WTC11 (cell line): Measurements from ENCODE around the gene TPX2. TPM values are rescaled to one million over a fixed set of nuclear protein-coding genes. Genes with fewer than 3 reads are reported as not detected.
A peak's percentile ranks its signal among the peaks of the same experiment; 100 is the strongest.
"Not testable (repeated sequence)": the region's sequence is repeated elsewhere in the genome, so short reads cannot be mapped to it uniquely, and the experiment has no call there.

Experiments
- ATAC-seq: fragments of 200-7000 bp; cut with Tn5 transposase; 2 replicates; pipeline ENCODE4 v1.10.0; 2021; ENCODE audit warnings: mild to moderate bottlenecking, moderate library complexity
- CTCF ChIA-PET: fragments of 300-600 bp; sonication (Branson Sonifier 250); formaldehyde crosslinking; loops from one replicate; lab custom pipeline; 2021; ENCODE audit warnings: antibody characterized with exemption; lab: Charles Lee
- POLR2A ChIA-PET: fragments of 350-600 bp; sonication (Branson Sonifier 250); formaldehyde crosslinking; loops from one replicate; lab custom pipeline; 2021; ENCODE audit warnings: antibody characterized with exemption; lab: Charles Lee
- DNase-seq: peaks from one replicate; pipeline ENCODE4 v3.0.0; 2021; ENCODE audit warnings: low spot score
- H3K27ac Mint-ChIP-seq: 2 replicates; pipeline ENCODE4 v1.8.0; 2021; ENCODE audit warnings: mixed read lengths
- H3K27me3 Mint-ChIP-seq: 2 replicates; pipeline ENCODE4 v1.8.0; 2021; ENCODE audit warnings: low read depth, mild to moderate bottlenecking, moderate library complexity, mixed read lengths
- H3K36me3 Mint-ChIP-seq: 2 replicates; pipeline ENCODE4 v1.8.0; 2021; ENCODE audit warnings: mixed read lengths
- H3K4me1 Mint-ChIP-seq: 2 replicates; pipeline ENCODE4 v1.8.0; 2022; ENCODE audit warnings: mixed read lengths
- H3K4me3 Mint-ChIP-seq: 2 replicates; pipeline ENCODE4 v1.8.0; 2021; ENCODE audit warnings: mild to moderate bottlenecking, moderate library complexity, mixed read lengths
- H3K9me3 Mint-ChIP-seq: 2 replicates; pipeline ENCODE4 v1.8.0; 2021; ENCODE audit warnings: mixed read lengths
- CBFB ChIP-seq: sonication (generic); formaldehyde crosslinking; IDR thresholded peaks from 2 replicates; pipeline ENCODE4 v1.8.1; 2022; ENCODE audit warnings: mild to moderate bottlenecking, low read depth, missing genetic modification reagents
- CREM ChIP-seq: sonication (generic); formaldehyde crosslinking; IDR thresholded peaks from 2 replicates; pipeline ENCODE4 v1.8.1; 2022; ENCODE audit warnings: mild to moderate bottlenecking, missing genetic modification reagents, moderate library complexity
- CTCF ChIP-seq: fragments of 200-600 bp; IDR thresholded peaks from 2 replicates; pipeline ENCODE4 v1.8.0; 2022; ENCODE audit warnings: antibody characterized with exemption
- E2F1 ChIP-seq: sonication (generic); formaldehyde crosslinking; IDR thresholded peaks from 2 replicates; pipeline ENCODE4 v1.8.0; 2022; ENCODE audit warnings: mild to moderate bottlenecking, missing genetic modification reagents
- FOXJ3 ChIP-seq: sonication (generic); formaldehyde crosslinking; IDR thresholded peaks from 2 replicates; pipeline ENCODE4 v1.9.0; 2021; ENCODE audit warnings: missing genetic modification reagents, mild to moderate bottlenecking, borderline replicate concordance
- GABPB1 ChIP-seq: sonication (generic); formaldehyde crosslinking; IDR thresholded peaks from 2 replicates; pipeline ENCODE4 v1.8.1; 2023; ENCODE audit warnings: mild to moderate bottlenecking, missing genetic modification reagents
- GTF2I ChIP-seq: fragments of 250-450 bp; sonication (Bioruptor Pico); conservative IDR thresholded peaks from 2 replicates; pipeline ENCODE4 v1.4.0; 2021; ENCODE audit warnings: mild to moderate bottlenecking
- STAT6 ChIP-seq: sonication (generic); formaldehyde crosslinking; conservative IDR thresholded peaks from 2 replicates; pipeline ENCODE4 v1.8.1; 2023; ENCODE audit warnings: mild to moderate bottlenecking, low read depth, missing genetic modification reagents, moderate library complexity
- TEAD1 ChIP-seq: sonication (generic); formaldehyde crosslinking; IDR thresholded peaks from 2 replicates; pipeline ENCODE4 v1.8.0; 2022; ENCODE audit warnings: mild to moderate bottlenecking, missing genetic modification reagents
- TP53 ChIP-seq: sonication (generic); formaldehyde crosslinking; IDR thresholded peaks from 2 replicates; pipeline ENCODE4 v1.8.1; 2023; ENCODE audit warnings: mild to moderate bottlenecking, missing genetic modification reagents
- ZBTB21 ChIP-seq: sonication (generic); formaldehyde crosslinking; IDR thresholded peaks from 2 replicates; pipeline ENCODE4 v1.8.1; 2023; ENCODE audit warnings: mild to moderate bottlenecking, missing genetic modification reagents, borderline replicate concordance
- ZNF263 ChIP-seq: sonication (generic); formaldehyde crosslinking; IDR thresholded peaks from 2 replicates; pipeline ENCODE4 v1.8.1; 2022; ENCODE audit warnings: low read depth, mild to moderate bottlenecking, moderate library complexity, missing genetic modification reagents
- ZNF416 ChIP-seq: fragments of 250-450 bp; sonication (Bioruptor Pico); IDR thresholded peaks from 2 replicates; pipeline ENCODE4 v1.9.0; 2021; ENCODE audit warnings: mild to moderate bottlenecking, inconsistent platforms
- total RNA-seq: library from RNA; stranded (reverse); gene quantifications from 3 replicates; pipeline ENCODE4 v1.2.3, GENCODE V29; 2021

Gene TPX2
- total RNA-seq, 1 experiment from 2014 or later: 123 TPM

- TF ChIP-seq TEAD1 (CRISPR knock-in tag) (no peak), CBFB (CRISPR knock-in tag) (no peak)
- TF ChIP-seq, all 79 proteins: peak for 0
Measured at GRCh38 chr20:31739550-31739977, 474 bp downstream of the TPX2 start (continued).

- H3K27me3 Mint-ChIP-seq: no peaks in the 10 kb centered on the region
- no peaks in the 10 kb centered on the region for H3K4me1 Mint-ChIP-seq
- H3K4me3 Mint-ChIP-seq: no peak overlapping the region
- no peak overlapping the region for H3K27ac Mint-ChIP-seq
- ChIA-PET POLR2A (no interaction called here), CTCF (interaction anchor here (1.0 to 3.1 kb wide), 5 partner anchors 13 to 183 kb away, joined by 3 to 16 read pairs (median 4); no protein-coding TSS in a partner anchor)
- no peaks in the 10 kb centered on the region for H3K9me3 Mint-ChIP-seq
- no peak for DNase-seq
- H3K36me3 Mint-ChIP-seq: peaks cover 14% of the 10 kb centered on the region
- no peak for ATAC-seq
- no peak for TF ChIP-seq FOXJ3 (CRISPR knock-in tag)
- TF ChIP-seq E2F1 (CRISPR knock-in tag): no peak
- TF ChIP-seq GABPB1 (CRISPR knock-in tag): 0 out of 2 replicates have a peak, but pooled peaks have one; percentile 27
- TF ChIP-seq CTCF: no peak
- no peak for TF ChIP-seq CREM
Measured at GRCh38 chr20:31740208-31740607, 1.1 kb downstream of the TPX2 start.

GRCh38 chr20:31740656-31741323 is 1.7 kb downstream of the TPX2 start:
- no peak for ATAC-seq
- H3K36me3 Mint-ChIP-seq: peaks cover 19% of the 10 kb centered on the region
- CTCF ChIA-PET: interaction anchor here (1.0 to 1.4 kb wide), 3 partner anchors 14 to 79 kb away, joined by 3 to 4 read pairs (median 4); no protein-coding TSS in a partner anchor
- TF ChIP-seq STAT6 (CRISPR knock-in tag) (no peak), ZNF263 (no peak), ZNF416 (CRISPR knock-in tag) (no peak), ZBTB21 (CRISPR knock-in tag) (no peak), TP53 (no peak)
- TF ChIP-seq, all 79 proteins: peak for 0
- Mint-ChIP-seq H3K4me1 (peaks cover 2% of the 10 kb centered on the region; the same call in 1 of the 2 replicates), H3K9me3 (no peaks in the 10 kb centered on the region), H3K4me3 (no peak overlapping the region), H3K27me3 (no peaks in the 10 kb centered on the region), H3K27ac (no peak overlapping the region)
- no peak for DNase-seq
- POLR2A ChIA-PET: interaction anchor here (0.6 to 0.7 kb wide), 2 partner anchors 70 to 79 kb away, joined by 3 to 4 read pairs; no protein-coding TSS in a partner anchor

GRCh38 chr20:31746068-31746878 is 7.2 kb downstream of the TPX2 start:
- H3K27me3 Mint-ChIP-seq: no peaks in the 10 kb centered on the region
- H3K4me3 Mint-ChIP-seq: no peak overlapping the region
- ChIA-PET POLR2A (no interaction called here), CTCF (interaction anchor here (0.8 to 2.6 kb wide), 5 partner anchors 19 to 232 kb away, joined by 3 to 15 read pairs (median 5); partner anchors contain the start of gene HM13)
- DNase-seq: no peak
- H3K4me1 Mint-ChIP-seq: peaks cover 5% of the 10 kb centered on the region
- no peak for TF ChIP-seq GTF2I (CRISPR knock-in tag)
- no peak overlapping the region for H3K27ac Mint-ChIP-seq
- no peaks in the 10 kb centered on the region for H3K9me3 Mint-ChIP-seq
- peaks cover 34% of the 10 kb centered on the region for H3K36me3 Mint-ChIP-seq
- no peak for ATAC-seq

GRCh38 chr20:31747028-31747427 is 7.9 kb downstream of the TPX2 start:
- H3K27me3 Mint-ChIP-seq, H3K4me1 Mint-ChIP-seq, H3K9me3 Mint-ChIP-seq, POLR2A ChIA-PET, ATAC-seq, DNase-seq, H3K4me3 Mint-ChIP-seq: not testable (repeated sequence)
- CTCF ChIA-PET: interaction anchor here (1.0 to 2.6 kb wide), 5 partner anchors 20 to 113 kb away, joined by 3 to 15 read pairs (median 5); no protein-coding TSS in a partner anchor
- Mint-ChIP-seq H3K27ac (peak overlapping the region; percentile 34; the same call in 1 of the 2 replicates), H3K36me3 (peaks cover 31% of the 10 kb centered on the region)
